Endometrial microvascular endothelial cells (primary cell): ENCODE data around the gene PARN. TPM values are rescaled to one million over a fixed set of nuclear protein-coding genes. Genes with fewer than 3 reads are reported as not detected.
"Not testable (repeated sequence)": the region's sequence is repeated elsewhere in the genome, so short reads cannot be mapped to it uniquely, and the experiment has no call there.

Experiments
- in situ Hi-C: cut with HindIII; loops from 2 replicates; pipeline ENCODE4 v1.10.0; 2017; ENCODE audit warnings: low sequenced_read_pairs, low pct_unique_long_range_greater_than_20kb; ENCODE audit errors: inconsistent ontology term
- total RNA-seq: library from RNA; depleted of rRNA; stranded (reverse); fragments of >200 nt; gene quantifications from one replicate; pipeline ENCODE4 v1.2.3, GENCODE V29; 2015; ENCODE audit errors: inconsistent ontology term

PARN gene
- total RNA-seq, 1 donor from 2014 or later: 38.8 TPM

DNA sequence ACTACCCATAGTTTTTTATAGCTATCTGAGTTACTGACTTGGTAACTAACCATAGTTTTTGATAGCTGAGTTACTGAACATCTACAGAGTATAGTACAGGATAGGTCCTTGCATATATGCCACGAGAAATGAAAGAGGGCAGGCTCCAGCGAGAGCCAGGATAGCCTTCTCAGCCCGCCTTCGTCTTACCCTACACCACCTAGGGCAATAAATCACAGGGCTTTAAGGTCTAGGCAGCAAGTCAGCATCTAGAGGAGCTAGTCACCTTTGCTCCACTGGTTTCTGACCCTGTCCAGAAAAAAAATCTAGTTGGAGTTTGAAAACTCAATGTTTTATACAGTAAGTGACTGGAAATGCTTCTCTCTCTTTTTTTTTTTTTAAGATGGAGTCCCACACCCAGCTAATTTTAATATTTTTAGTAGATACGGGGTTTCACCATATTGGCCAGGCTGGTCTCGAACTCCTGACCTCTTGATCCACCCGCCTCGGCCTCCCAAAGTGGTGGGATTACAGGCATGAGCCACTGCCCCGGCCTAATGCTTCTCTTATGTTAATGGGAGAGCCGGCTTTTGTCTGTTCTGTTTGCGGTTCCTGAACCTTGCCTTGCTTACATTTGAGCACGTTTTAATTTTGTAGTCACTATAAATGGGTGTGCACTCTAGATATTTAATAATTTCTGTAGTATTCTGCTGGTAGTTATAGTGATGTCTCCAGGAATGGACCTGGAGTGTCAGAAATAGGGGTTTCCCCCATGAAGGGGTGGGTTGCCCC, 5.5 kb upstream of the PARN start:
- in situ Hi-C loops: no loop called here

DNA sequence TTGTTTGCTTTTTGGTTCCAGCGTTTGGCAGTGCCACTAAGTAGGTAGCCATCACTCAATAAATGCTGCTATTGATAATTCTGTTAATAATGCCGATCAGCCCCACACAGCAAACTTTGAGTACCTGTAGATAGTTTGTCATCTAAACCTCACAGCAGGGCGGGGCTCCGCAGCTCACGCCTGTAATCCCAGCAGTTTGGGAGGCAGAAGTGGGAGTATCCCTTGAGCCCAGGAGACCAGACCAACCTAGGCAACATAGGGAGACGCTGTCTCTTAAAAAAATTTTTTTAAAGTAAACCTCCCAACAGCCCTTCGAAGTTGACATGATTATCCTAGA, 4.3 kb upstream of the PARN start:
- in situ Hi-C loops: no loop called here

DNA sequence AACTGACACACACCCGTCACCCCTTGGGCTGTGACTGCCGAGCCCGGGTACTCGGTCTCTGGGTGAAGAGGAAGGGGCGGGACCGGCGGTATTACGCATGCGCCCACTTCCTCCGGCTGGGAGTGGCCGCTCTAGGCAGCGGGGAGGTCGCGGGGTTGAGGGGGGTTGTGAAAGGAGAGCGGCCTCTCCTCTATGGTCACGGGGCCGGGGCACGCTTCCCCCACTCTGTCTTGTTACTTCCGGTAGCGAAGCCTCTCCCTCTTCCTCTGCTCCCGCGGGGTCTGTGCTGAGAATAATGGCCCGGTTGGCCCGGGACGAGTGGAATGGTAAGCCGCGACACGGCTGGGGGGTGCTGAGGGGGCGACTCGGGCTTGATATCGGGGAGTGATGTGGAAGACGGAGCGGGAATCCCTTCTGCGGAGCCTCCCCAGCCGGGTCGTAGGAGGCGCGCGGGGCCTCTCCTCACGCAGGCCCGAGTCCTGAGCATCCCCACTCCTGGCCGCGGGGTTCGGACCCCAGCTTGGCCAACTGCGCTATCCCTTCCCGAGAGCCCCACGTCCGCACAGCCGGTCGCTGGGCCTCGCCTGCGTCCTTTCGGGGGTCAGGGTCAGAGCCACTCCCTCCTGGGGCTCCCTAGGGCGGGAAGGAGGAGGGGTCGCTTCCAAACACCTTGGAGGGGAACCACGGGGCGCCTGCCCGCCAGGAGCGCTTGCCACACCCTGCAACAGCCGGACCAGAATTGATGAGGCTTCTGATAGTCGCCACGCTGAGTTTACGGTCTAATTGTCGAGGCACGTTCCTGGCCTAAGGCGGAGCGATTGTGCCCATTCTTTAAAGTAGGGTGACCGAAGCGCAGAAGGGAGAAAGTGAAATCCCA, 2.9 kb upstream of the PARN start, which contains the start of gene BFAR:
Gene BFAR, plus strand, starts transcription at position 259 of the 877 bp plus-strand sequence. CDS start 11,396 bp downstream, outside the sequence.
- in situ Hi-C loops: no loop called here

DNA sequence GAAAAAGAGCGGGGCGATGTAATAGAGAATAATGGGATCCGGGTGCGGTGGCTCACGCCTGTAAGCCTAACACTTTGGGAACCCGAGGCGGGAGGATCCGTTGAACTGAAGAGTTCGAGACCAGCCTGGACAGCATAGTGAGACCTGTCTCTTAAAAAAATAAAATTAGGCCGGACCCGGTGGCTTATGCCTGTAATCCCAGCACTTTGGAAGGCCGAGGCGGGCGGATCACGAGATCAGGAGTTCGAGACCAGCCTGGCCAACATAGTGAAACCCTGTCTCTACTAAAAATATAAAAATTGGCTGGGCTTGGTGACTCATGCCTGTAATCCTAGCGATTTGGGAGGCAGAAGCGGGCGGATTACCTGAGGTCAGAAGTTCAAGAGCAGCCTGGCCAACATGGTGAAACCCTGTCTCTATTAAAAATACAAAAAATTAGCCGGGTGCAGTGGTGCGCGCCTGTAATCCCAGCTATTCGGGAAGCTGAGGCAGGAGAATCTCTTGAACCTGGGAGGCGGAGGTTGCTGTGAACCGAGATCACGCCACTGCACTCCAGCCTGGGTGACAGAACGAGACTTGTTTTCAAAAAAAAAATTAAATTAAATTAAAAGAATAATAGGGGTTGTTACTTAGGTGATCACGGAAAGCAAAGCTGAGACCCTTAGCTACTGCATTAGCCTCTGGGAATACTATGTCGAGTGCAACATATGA, 715 bp upstream of the PARN start:
- in situ Hi-C loops: not testable (repeated sequence)

DNA sequence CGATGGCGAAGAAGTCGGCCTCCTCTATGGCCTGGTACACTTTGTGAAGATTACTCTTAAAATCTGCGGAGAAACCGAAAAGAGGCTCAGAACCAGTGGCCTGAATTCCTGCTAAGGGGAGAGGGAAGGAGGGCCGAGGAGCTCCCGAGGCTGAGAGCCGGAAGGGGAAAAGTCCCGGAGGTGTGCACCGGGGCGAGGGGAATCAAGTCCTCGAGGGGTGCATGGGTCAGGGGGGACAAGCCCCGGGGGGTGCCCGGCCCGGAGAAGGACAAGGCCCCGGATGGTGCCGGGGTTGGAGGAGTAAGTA, 495 bp downstream of the PARN start:
- in situ Hi-C loops: no loop called here

DNA sequence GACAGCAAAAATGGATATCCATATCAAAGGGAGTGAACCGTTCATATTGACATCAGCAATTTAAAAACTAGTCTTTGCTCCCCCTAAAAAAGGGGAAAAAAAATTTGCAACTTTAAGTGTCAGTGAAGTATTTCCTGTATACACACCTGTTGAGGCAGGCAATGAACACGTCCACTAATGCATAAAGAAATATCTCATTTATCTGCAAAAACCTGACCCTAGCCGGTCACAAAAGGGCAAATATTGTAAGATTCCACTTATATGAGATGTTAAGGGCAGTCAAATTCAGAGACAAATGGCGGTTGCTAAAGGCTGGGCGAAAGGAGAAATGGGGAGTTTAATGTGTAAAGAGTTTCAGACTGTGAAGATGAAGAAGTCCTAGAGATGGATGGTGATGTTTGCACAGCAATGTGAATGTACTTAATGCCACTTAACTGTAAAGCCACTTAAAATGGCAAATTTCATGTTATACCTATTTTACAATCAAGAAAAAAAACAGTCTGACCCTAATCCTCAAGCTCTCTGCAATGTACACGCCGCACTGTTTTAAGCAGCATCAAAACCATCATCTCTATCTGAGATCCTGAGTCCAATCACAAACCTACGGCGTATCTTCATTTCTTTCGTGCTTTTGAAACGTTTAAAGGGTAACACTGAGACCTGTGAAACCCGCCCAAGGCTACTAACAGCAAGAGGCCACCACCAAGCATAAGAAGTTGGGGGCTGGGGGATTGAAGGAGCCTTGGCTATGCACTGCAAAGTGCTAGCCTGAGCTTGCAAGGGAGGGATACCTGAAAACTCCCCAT, 1.1 kb downstream of the PARN start:
- in situ Hi-C loops: no loop called here

DNA sequence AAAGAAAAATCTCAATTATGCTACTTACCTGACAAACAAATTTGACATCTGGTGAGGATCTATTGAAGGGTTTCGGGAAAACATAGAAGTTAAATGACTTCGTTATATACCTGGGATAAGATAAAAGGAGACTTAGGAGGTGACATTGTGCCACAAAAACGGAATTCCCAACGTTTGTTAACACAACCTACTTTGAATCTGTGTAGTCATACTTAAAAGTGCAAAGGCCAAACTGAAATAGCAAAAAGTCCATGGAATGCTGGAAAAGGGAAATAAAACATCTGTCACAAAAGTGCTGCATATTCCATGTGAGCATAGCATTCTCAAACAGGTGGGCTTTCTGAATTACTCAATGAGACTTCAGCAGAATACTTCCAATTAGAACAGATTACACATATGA, 3.0 kb downstream of the PARN start:
- in situ Hi-C loops: no loop called here

DNA sequence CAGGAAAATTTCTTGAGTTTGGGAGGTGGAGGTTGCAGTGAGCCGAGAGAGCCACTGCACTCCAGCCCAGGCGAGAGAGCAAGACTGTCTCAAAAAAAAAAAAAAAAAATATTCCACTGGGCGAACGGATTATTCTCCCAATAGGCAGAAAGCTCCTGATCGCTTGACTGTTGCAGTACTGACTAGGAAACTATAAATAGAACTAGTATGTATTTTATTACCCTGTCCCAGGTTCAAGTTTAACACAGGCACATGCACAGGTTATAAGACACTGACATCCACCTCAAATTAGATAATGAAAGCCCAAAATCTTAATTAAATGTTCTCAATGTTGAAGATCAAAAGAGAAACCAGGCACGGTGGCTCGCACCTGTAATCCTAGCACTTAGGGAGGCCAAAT, 11.5 kb downstream of the PARN start:
- in situ Hi-C loops: no loop called here

DNA sequence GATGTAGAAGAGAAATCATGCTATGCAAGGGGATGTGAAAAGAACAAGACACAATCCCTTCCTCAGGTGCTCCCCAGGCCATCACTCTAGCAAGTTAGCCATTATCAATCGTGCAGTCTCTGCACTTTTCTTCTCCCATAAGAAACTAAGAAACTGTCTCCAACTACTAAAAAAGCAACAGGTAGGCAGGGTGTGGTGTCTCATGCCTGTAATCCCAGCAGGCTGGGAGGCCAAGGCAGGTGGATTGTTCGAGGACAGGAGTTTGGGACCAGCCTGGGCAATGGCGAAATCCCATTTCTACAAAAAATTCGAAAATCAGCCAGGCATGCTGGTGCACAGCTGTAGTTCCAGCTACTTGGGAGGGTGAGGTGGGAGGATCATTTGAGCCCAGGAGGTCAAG, 13.8 kb downstream of the PARN start:
- in situ Hi-C loops: no loop called here

DNA sequence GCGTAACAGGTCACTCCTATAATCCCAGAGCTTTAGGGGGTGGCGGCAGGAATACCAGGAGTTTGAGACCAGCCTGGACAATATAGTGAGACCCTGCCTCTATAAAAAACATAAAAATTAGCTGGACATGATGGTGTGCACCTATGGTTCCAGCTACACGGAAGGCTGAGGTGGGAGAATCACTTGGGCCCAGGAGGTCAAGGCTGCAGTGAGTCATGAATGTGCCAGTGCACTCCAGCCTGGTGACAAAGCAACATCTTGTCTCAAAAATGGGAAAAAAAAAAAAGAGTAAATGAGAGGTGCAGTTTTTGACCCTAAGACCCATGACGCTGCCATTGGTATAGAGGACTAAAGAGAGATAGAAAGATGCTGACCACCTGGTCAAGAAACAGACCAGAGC, 16.1 kb downstream of the PARN start:
- in situ Hi-C loops: no loop called here

DNA sequence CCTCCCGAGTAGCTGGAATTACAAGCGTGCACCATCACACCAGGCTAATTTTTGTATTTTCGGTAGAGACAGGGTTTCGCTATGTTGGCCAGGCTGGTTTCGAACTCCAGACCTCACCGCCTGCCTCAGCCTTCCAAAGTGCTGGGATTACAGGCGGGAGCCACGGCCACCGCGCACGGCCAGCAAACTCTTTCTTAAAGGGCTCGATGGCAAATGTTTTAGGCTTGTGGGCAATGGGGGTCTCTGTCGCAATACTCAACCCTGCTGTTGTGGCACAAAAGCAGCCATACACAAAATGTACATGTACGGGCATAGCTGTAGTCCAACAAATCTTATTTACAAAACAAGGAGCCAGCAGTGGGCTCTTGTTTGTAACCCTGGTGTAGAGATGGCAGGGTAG, 18.4 kb downstream of the PARN start:
- in situ Hi-C loops: no loop called here

DNA sequence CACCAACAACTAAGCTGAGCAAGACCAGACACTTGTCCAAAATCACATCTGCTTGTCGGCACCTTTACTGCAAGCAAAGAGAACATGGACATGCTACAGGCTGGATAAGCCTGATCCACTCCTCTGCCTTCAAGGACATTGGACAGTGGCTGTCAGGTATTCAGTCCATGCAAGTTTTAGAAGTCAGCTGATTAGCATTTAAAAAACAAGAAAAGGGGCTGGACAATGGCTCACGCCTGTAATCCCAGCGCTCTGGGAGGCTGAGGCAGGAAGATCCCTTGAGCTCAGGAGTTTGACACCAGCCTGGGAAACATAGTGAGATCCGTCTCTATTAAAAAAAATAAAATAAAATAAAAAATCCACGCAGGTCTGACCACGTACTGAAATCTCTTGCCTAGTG, 20.3 kb downstream of the PARN start:
- in situ Hi-C loops: no loop called here

DNA sequence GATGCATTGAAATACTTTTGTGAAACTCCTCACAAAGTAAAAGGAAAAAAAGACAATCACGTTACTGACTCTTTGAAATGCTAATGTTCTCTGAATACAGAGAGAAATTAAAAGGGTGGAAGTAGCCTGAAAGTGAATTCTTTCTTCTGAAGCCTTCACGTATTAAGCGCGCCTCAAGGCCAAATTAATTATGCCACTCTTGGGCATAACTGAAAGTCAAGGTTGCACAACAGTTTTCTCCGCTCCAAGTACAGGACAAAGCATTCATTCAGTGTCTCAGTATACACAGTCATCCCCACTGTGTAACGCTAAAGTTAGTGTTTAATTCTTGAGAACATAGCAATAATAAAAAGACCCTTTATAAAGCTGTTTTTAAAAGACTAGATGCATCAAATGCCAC, 21.5 kb downstream of the PARN start:
- in situ Hi-C loops: no loop called here

DNA sequence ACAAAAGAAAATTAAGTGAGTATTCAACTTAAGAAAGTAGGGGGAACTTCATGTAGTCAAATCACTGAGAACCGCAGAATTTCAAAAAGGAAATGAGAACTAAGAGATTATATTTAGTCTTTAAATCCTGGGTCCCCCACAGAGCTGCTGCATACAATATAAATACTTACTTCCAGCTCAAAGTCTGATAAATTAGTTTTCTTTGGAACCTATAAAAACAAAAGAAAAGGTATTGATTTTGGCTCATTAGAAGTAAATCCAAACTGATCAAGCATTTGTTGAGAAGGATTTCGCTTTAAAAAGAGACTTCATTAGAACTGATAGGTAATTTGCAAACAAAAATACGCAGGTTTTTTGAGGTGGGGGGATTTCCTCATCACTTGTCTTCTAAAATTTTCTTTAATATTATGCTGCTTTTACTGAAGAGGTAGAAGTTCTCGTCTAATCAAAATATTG, 21.9 kb downstream of the PARN start:
- in situ Hi-C loops: no loop called here

DNA sequence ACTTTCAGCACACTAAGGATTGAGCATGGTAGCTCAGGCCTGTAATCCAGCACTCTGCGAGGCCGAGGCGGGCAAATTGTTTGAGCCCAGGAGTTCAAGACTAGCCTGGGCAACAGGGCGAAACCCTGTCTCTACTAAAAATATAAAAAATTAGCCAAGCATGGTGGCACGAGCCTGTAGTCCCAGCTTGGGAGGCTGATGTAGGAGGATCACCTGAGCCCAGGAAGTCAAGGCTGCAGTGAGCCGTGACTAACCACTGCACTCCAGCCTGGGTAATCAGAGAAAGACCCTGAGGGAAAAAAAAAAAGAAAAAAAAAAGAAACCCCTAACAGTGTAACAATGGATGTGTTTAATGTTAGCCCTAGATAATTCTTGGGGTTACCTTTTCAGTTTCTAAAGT, 24.0 kb downstream of the PARN start:
- in situ Hi-C loops: no loop called here

DNA sequence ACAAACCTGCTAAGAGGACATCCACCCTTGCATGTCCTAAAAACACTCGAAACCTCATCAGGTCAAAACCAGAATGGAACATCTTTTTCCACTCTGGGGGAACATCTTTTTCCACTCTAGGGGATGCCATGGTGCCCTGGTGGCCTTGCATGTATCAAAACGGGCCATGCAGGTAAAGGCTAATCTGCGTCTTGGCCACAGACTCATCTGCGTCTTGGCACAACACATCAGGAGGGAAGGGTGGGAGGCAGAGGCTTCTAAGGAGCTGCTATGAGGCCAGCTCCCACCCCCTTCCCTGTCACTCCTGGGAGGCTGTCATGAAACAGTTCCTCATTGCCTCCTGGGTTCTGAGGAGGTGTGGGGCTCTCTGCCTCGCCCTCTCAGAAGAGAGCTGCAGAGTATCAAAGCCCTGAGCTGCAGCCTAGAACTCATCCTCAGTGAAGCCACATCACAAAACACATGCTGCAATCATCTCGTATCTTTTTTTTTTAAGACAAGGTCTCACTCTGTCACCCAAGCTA, 27.6 kb downstream of the PARN start:
- in situ Hi-C loops: no loop called here

DNA sequence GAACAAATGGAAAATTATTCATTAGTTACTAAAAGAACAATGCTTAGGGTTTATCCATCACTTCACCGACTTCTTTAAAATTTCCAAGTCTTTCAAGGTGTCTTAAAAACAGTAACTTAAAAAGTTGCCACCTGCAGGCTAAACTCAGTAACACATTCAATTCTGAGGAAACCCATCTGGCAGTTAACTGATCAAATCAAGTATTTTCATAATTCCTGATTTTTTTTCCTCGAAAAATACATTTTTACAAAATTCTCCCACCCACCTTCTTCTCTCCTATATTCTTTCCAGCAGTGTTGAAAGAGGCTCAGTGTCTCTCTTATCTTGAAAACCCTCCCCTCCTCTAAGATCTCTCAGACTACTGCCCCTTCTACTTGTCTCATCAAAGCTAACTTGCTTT, 29.9 kb downstream of the PARN start:
- in situ Hi-C loops: no loop called here

DNA sequence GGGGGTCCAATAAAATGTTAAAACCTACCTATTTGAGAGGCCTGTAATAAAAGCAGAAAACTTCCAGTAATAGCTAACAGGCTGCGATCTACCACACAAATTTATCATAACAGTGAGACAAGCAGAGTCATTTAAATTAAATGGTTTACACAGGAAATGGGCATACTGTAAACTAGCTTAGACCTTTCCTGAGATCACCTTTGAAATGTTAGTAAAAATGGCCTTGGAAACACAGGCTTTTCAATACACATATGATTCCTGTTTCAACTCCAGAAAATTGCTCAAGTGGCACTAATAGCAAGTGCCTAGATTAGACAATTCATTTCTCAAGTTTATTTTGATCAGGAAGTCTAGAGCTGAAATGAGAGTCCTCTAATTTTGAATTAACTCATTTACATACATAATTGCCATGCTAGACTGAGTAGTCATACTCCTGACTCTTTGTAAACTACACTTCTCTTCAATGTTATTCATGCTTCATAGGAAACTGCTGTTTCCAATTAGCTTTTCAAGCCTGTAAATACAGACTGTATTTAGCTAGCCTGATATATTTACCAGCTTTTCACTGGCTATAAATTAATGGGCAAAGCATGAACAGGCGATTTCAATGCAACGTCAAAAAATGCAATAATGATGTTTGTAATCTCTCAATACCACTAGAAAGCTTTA, 43.3 kb downstream of the PARN start:
- in situ Hi-C loops: no loop called here
